WERI-Rb-1 (cell line): ENCODE data around the gene ZBTB45.
"Not testable (repeated sequence)": the region's sequence is repeated elsewhere in the genome, so short reads cannot be mapped to it uniquely, and the experiment has no call there.

Source experiments
- DNase-seq: peaks from one replicate; pipeline ENCODE4 v3.0.0-alpha.2; 2020
- H3K27ac ChIP-seq: fragments of 250-450 bp; sonication (Bioruptor Pico); 2 replicates; pipeline ENCODE4 v1.5.1; 2020; ENCODE audit warnings: mild to moderate bottlenecking, moderate library complexity
- H3K27me3 ChIP-seq: fragments of 250-450 bp; sonication (Bioruptor Pico); 2 replicates; pipeline ENCODE4 v1.5.1; 2021; ENCODE audit warnings: mild to moderate bottlenecking, low read depth, moderate library complexity; ENCODE audit not compliant: insufficient read depth, severe bottlenecking
- H3K36me3 ChIP-seq: fragments of 250-450 bp; sonication (Bioruptor Pico); 2 replicates; pipeline ENCODE4 v1.5.1; 2020; ENCODE audit warnings: mild to moderate bottlenecking, moderate library complexity
- H3K4me3 ChIP-seq: 2 replicates; pipeline ENCODE4 v1.5.1; 2011; ENCODE audit warnings: low read depth, mild to moderate bottlenecking, control low read depth, low read length
- H3K9me3 ChIP-seq: fragments of 250-450 bp; sonication (Bioruptor Pico); 2 replicates; pipeline ENCODE4 v1.5.1; 2021; ENCODE audit warnings: mild to moderate bottlenecking, moderate library complexity; ENCODE audit not compliant: severe bottlenecking
- CTCF ChIP-seq: IDR thresholded peaks from 2 replicates; pipeline ENCODE4 v1.5.1; 2011; ENCODE audit warnings: low read depth, mild to moderate bottlenecking, control low read depth, inconsistent platforms, low read length

ZBTB45 gene

GRCh38 chr19:58474291-58474996 lies 45.2 kb downstream of the ZBTB45 start:
- no peaks in the 10 kb centered on the region for H3K27me3 ChIP-seq
- H3K9me3 ChIP-seq: no peaks in the 10 kb centered on the region
- H3K4me3 ChIP-seq: no peak overlapping the region
- H3K27ac ChIP-seq: no peak overlapping the region
- no peak for TF ChIP-seq CTCF
- peaks cover 34% of the 10 kb centered on the region for H3K36me3 ChIP-seq
- DNase-seq: no peak

DNA sequence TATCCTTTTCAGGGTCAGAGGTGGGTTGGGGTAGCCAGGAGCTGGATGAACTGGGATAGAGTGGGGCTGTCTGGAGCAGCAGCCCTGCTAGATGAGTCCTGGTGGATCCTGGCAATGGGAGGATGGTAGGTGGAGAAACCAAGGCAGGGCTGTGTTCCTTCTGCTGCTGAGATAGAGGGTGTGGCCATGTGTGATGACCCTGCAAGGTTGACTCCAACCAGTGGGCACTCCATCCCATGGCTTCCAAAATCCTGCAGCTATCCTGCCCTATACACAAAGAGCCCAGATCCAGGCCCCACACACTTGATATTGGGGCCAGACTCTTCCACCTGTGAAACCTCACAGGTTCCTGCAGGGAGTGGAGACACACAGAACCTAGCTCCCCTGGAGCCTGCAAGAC lies 45.8 kb downstream of the ZBTB45 start:
- Histone ChIP-seq H3K36me3 (peaks cover 34% of the 10 kb centered on the region), H3K9me3 (no peaks in the 10 kb centered on the region), H3K27ac (no peak overlapping the region), H3K4me3 (no peak overlapping the region), H3K27me3 (no peaks in the 10 kb centered on the region)
- no peak for DNase-seq
- TF ChIP-seq CTCF: no peak

DNA sequence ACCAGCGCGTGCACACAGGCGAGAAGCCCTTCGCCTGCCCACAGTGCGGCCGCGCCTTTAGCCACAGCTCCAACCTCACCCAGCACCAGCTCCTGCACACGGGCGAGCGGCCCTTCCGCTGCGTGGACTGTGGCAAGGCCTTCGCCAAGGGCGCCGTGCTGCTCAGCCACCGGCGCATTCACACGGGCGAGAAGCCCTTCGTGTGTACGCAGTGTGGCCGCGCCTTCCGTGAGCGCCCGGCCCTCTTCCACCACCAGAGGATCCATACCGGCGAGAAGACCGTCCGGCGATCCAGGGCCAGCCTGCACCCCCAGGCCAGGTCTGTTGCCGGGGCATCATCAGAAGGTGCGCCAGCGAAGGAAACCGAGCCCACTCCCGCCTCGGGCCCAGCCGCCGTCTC lies 47.9 kb downstream of the ZBTB45 start:
- no peak for TF ChIP-seq CTCF
- DNase-seq: no peak
- Histone ChIP-seq H3K9me3 (no peaks in the 10 kb centered on the region), H3K4me3 (no peak overlapping the region), H3K27me3 (no peaks in the 10 kb centered on the region), H3K36me3 (peaks cover 27% of the 10 kb centered on the region), H3K27ac (no peak overlapping the region)

GRCh38 chr19:58470837-58471543 lies 48.6 kb downstream of the ZBTB45 start:
- peaks cover 27% of the 10 kb centered on the region for H3K36me3 ChIP-seq
- H3K27ac ChIP-seq, H3K4me3 ChIP-seq, H3K27me3 ChIP-seq, DNase-seq, H3K9me3 ChIP-seq: not testable (repeated sequence)

- no peak overlapping the region for H3K27ac ChIP-seq
- DNase-seq: no peak
- TF ChIP-seq CTCF: no peak
- no peak overlapping the region for H3K4me3 ChIP-seq
- H3K27me3 ChIP-seq: no peaks in the 10 kb centered on the region
- peaks cover 27% of the 10 kb centered on the region for H3K36me3 ChIP-seq
- no peaks in the 10 kb centered on the region for H3K9me3 ChIP-seq
These were observed 50.2 kb downstream of the ZBTB45 start for GRCh38 chr19:58469241-58470013.

DNA sequence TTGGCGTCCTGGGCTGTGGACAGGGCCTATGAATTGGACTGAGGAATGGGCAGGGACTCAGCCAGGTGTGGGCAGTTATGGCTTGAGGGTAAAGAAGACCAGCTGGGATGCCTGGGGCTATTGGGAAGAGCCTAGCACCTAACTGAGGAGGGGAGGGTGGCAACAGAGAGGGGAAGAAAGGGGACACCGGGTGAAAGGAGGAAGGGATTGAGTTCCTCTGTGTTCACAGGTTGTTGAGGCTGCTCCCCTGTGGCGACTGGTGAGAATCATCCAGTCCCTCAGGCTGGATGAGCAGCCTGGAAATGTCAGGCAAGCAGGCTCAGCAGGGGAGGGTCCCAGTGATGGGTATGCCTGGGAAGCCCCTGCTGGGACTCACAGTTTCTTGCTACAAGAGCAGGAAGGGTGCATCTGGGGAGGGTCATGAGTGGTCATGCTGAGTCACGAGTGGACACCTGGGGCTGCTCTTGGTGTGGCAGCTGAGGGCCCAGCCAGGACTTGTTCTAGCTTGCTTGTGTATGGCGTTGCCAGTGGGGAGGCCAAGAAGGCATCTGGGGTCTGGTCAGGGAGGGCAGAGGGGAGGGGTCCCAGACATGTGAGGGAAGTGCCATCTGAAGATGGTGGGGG lies 51.3 kb downstream of the ZBTB45 start:
- no peak for TF ChIP-seq CTCF
- H3K9me3 ChIP-seq: no peaks in the 10 kb centered on the region
- H3K36me3 ChIP-seq: peaks cover 25% of the 10 kb centered on the region
- H3K27ac ChIP-seq: no peak overlapping the region
- no peaks in the 10 kb centered on the region for H3K27me3 ChIP-seq
- DNase-seq: no peak
- no peak overlapping the region for H3K4me3 ChIP-seq
